ENCODE results near the gene WDR45B.
"Not testable (repeated sequence)": the region's sequence is repeated elsewhere in the genome, so short reads cannot be mapped to it uniquely, and the experiment has no call there.

The WDR45B gene

GRCh38 chr17:82658331-82658730, 10.1 kb upstream of the WDR45B start:
- in situ Hi-C loops (cut with HindIII; ENCODE audit: low sequenced_read_pairs), result no loop called here

GRCh38 chr17:82657926-82658325, 9.7 kb upstream of the WDR45B start:
- in situ Hi-C loops (cut with HindIII; ENCODE audit: low sequenced_read_pairs), result no loop called here

- in situ Hi-C loops (cut with HindIII; ENCODE audit: low sequenced_read_pairs), result no loop called here
Observed at GRCh38 chr17:82656266-82656665, 8.0 kb upstream of the WDR45B start.

- in situ Hi-C loops (cut with HindIII; ENCODE audit: low sequenced_read_pairs), result no loop called here
Observed at GRCh38 chr17:82655523-82655922, 7.3 kb upstream of the WDR45B start.

- in situ Hi-C loops (cut with HindIII; ENCODE audit: low sequenced_read_pairs), result no loop called here
Observed at GRCh38 chr17:82655038-82655479, 6.8 kb upstream of the WDR45B start.

- in situ Hi-C loops (cut with HindIII; ENCODE audit: low sequenced_read_pairs), result not testable (repeated sequence)
Observed at GRCh38 chr17:82654611-82655010, 6.4 kb upstream of the WDR45B start.

- in situ Hi-C loops (cut with HindIII; ENCODE audit: low sequenced_read_pairs), result no loop called here
Observed at GRCh38 chr17:82653651-82654528, 5.6 kb upstream of the WDR45B start.

- in situ Hi-C loops (cut with HindIII; ENCODE audit: low sequenced_read_pairs), result no loop called here
Observed at GRCh38 chr17:82650723-82651122, 2.5 kb upstream of the WDR45B start.

- in situ Hi-C loops (cut with HindIII; ENCODE audit: low sequenced_read_pairs), result no loop called here
Observed at GRCh38 chr17:82649501-82650261, 1.4 kb upstream of the WDR45B start.

- in situ Hi-C loops (cut with HindIII; ENCODE audit: low sequenced_read_pairs), result no loop called here
Observed at GRCh38 chr17:82648742-82649331, 593 bp upstream of the WDR45B start.

GRCh38 chr17:82647593-82648164, 565 bp downstream of the WDR45B start:
- in situ Hi-C loops (cut with HindIII; ENCODE audit: low sequenced_read_pairs), result no loop called here

GRCh38 chr17:82645516-82645915, 2.7 kb downstream of the WDR45B start:
- in situ Hi-C loops (cut with HindIII; ENCODE audit: low sequenced_read_pairs), result no loop called here

- in situ Hi-C loops (cut with HindIII; ENCODE audit: low sequenced_read_pairs), result no loop called here
Observed at GRCh38 chr17:82644148-82644547, 4.1 kb downstream of the WDR45B start.

- in situ Hi-C loops (cut with HindIII; ENCODE audit: low sequenced_read_pairs), result no loop called here
Observed at GRCh38 chr17:82642022-82642421, 6.2 kb downstream of the WDR45B start.

- in situ Hi-C loops (cut with HindIII; ENCODE audit: low sequenced_read_pairs), result no loop called here
Observed at GRCh38 chr17:82640036-82640435, 8.2 kb downstream of the WDR45B start.

GRCh38 chr17:82639628-82640027, 8.6 kb downstream of the WDR45B start:
- in situ Hi-C loops (cut with HindIII; ENCODE audit: low sequenced_read_pairs), result no loop called here

GRCh38 chr17:82638183-82638773, 10.0 kb downstream of the WDR45B start:
- in situ Hi-C loops (cut with HindIII; ENCODE audit: low sequenced_read_pairs), result no loop called here

GRCh38 chr17:82636626-82637598, 11.3 kb downstream of the WDR45B start:
- in situ Hi-C loops (cut with HindIII; ENCODE audit: low sequenced_read_pairs), result no loop called here

GRCh38 chr17:82633343-82633742, 14.9 kb downstream of the WDR45B start:
- in situ Hi-C loops (cut with HindIII; ENCODE audit: low sequenced_read_pairs), result no loop called here

- in situ Hi-C loops (cut with HindIII; ENCODE audit: low sequenced_read_pairs), result no loop called here
Observed at GRCh38 chr17:82632451-82632850, 15.8 kb downstream of the WDR45B start.

Measured in DLD1 (cell line).